Fibroblast of the conjunctiva (primary cell): Measurements from ENCODE around the gene MICB.
"Not testable (repeated sequence)": the region's sequence is repeated elsewhere in the genome, so short reads cannot be mapped to it uniquely, and the experiment has no call there.

Experiments
- DNase-seq: peaks from one replicate; pipeline ENCODE4 v3.0.0-alpha.2; 2010; ENCODE audit warnings: low read depth

Gene MICB

DNA sequence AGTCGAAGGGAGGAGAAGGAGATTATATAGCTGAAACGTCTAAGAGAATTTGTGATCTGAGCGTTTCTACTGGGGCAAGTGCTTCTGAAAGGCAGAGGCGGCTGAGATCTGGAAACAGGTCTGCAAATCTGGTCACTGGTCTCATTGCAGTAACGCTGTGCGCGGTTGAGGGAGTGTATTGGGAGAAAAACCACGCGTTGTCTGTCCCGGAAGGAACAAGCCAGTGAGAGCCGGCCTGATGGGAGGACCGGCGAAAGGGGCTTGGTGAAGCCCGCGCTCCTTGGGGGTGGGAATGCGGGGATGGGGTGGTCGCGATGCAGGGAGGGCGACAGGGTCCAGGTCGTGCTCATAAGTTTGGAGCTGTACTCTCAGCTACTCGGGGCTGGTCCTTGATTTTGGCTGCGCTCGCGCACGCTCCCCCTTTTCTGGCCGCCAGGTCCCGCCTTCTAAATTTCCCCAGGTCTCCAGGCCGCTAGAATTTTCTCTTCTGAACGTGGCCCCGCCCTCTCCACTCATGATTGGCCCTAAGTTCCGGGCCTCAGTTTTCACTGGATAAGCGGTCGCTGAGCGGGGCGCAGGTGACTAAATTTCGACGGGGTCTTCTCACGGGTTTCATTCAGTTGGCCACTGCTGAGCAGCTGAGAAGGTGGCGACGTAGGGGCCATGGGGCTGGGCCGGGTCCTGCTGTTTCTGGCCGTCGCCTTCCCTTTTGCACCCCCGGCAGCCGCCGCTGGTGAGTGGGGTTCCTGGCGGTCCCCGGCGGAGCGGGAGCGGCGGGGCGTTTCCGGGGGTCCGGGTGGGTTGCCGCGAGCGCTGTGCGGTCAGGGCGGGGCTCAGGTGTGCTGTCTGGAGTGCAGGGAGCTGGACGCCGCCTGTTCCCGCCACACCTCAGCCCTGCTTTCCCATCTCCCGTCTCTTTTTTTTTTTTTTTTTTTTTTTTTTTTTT lies at the start of gene MICB:
TSS of gene MICB (plus strand) at position 615 of the 946 bp plus-strand sequence. CDS start at position 664, 49 bp downstream.
- no peak for DNase-seq

DNA sequence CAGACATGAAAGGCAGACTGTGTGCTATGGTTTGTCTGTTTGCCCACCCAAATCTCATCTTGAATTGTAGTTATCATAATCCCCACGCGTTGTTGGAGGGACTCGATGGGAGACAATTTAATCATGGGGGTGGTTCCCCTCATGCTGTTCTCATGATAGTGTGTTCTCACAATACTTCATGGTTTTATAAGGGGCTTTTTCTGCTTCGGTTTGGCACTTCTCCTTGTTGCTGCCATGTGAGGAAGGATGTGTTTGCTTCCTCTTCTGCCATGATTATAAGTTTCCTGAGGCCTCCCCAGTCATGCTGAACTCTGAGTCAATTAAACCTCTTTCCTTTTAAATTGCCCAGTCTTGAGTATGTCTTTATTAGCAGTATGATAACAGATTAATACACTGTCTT lies 47.2 kb upstream of the MICB start:
- DNase-seq = no peak

DNA sequence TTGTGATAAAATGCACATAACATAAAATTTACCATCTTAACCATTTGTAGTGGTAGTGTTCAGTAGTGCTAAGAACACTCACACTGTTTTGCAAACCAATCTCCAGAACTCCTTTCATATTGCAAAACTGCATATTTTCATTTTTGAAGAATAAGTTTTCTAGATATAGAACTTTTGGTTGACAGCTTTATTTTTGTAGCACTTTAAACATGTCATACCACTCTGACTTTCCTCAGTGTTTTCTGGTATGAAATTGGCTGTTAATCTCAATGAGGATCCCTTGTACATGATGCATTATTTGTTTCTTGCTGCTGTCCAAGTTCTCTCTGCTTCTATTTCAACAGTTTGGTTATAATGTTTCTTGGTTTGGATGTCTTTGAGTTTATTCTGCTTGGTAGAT lies 45.1 kb upstream of the MICB start:
- DNase-seq = no peak

DNA sequence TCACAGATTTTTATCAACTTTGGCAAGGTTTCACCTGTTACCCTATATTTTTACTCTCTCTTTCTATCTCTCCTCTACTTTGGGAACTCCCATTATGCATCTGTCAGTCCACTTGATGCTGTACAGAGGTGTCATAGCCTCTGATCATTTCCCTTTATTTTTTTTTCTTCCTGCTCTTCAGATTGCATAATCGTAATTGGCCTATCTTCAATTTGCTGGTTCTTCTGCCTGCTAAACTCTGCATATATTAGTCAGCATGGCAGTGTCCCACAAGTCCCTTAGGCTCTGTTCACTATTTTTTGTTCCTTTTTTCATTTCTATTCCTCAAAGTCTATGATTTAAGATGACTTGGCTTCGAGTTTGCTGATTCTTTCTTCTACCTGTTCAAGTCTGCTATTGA lies 44.7 kb upstream of the MICB start:
- DNase-seq = no peak

DNA sequence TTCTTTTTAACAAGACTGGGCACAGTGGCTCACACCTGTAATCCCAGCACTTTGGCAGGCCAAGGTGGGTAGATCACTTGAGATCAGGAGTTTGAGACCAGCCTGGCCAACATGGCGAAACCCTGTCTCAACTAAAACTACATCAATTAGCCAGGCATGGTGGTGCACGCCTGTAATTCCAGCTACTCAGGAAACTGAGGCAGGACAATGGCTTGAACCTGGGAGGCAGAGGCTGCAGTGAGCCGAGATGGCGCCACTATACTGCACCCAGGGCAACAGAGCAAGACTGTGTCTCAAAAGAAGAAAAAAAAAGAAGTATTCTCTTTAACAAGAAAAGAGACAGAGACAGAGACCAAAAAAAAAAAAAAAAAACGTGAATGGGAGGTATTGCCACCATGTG lies 38.1 kb upstream of the MICB start:
- not testable (repeated sequence) for DNase-seq

DNA sequence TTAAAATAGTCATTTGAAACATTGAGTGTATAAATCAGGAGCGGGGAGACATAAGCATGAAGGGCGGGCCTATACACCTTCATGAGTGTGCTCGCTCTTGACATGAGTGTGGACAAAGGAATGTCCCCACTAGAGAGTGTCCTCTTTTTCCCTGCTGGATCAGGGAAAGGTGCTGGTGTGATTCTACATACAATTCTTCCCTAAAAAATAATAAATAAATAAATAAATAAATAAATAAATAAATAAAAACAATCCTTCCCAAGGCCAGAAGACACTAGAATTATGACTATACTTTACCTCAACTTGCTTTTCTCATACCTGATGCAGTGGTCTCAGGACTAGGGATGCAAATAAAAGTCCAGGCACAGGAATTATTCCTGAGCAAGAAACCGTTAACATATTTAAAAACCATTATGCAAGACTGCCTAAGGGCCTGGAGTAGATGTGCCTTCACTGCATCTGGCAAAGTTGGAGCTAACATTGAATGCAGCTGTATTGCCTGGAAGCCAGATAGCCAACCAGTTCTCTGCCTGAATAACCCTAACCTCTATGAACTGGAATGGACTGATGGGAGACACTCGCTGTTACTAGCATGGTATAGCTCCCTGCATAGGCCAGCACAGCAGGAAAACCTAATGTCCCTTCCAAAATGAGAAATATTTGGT lies 37.5 kb upstream of the MICB start:
- DNase-seq = no peak

DNA sequence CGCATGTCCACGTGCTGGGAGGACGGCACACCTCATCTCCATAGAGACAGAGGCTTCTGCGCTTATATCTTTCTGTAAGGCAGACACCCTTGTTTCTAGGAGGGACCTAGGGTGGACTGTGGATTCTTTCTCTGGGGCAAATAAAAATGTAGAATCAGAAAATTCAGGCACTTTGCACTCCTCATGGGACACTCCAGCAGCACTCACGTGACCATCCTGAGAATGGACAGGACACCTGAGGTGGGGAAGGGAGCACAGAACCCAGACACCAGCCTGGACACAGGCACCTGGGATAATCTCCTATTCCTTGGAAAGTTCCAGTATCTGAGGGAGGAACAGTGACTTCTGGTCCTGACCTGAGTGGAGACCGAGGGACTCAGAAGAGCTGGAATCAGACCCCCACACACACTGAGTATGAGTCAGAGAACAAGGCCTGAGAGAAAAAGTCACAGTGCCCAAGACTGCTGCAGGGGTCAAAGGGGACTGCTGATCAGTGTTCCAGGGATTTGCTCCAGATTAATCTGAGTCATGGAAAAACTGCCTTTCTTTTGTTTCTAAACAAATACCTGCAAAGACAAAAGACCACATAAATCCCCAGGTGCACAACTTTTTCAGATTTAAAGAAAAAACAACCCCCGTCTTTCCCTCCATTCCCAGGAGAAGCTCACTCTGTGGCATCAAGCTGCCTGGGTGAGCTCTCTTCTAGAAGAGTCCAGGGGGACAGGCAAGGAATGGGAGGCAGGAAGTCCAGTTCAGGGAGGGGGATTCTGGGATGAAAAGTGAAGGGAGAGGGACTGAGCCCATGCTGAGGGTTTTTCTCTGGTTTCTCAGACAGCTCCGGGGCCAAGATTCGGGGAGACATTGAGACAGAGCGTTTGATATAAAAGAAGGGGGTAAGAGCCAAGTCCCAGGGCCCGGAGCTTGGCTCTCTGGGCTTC lies 35.6 kb upstream of the MICB start:
- DNase-seq = no peak

DNA sequence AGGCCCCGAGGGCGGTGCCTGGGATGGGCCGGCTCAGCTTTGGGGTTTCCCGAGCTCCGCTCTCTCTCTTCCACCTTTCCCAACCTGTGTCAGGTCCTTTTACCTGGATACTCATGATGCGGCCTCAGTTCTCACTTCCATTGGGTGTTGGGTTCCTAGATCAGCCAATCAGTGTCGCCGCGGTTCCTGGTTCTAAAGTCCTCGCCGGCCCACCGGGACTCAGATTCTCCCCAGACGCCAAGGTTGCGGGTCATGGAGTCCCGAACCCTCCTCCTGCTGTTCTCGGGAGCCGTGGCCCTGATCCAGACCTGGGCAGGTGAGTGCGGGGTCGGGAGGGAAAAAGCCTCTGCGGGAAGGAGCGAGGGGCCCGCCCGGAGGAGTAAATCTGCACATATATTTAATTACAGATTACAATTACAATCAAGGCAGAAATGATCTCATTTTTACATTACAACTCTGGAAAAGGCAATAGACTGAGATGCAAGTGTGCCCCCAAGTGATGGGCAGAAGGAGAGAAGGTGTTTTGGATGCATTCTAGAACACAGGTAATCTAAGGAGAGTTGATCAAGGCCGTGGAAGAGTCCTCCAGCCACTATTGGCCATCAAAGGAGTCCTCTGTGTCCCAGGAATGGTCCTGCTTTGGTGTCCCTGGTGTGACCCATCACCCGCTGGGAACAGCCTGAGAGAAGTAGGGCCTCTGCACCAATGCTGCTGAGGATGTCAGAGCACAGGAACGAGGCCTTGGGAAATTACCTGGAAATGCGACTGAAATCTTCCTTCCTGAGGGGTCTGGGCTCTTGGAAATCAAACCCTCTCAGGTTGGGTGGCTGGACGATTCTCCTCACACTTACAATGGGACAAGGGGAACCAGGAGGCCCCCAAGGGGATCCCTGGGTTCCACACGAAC lies 34.7 kb upstream of the MICB start:
- DNase-seq = no peak

DNA sequence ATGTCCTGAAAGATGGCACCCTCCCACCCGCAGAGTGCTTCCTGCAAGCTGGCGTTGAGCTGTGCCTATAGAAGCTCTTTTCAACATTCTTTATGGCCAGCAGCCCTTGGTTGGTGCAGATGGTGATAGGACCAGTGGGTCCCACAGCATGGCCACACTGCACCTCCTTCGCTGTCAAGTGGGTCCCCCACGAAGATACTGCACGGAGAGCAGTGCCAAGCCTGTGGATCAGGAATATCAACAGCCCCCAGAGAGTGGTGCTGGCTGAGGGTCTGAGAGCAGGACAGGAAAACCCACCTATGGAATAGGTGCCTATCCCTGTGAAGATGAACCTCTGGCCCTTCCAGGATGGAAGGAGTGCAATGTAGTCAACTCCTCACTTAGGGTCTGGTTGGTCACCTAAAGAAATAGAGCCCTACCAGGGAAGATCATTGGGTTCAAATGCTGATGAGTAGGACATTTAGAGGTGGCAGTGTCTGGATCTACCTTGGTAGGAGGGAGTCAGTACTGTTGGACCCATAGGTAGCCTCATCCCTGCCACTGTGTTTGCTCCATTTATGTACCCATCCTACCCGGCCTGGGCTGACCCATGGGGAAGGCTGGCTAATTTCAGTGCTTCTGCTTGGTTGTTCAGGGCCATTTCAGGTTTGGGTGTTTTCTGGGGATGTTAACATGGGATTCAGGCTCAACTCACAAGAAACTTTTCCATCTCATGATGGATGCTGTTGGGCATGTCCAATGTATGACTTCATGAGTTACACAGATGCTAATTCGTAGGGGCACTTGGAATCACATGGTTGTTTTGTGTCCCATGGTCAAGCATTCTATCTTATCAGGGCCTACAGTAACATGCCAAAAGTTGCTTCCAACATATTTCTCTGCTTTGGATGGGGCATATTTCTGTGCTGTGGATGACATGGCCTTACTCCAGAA lies 33.4 kb upstream of the MICB start:
- no peak for DNase-seq

DNA sequence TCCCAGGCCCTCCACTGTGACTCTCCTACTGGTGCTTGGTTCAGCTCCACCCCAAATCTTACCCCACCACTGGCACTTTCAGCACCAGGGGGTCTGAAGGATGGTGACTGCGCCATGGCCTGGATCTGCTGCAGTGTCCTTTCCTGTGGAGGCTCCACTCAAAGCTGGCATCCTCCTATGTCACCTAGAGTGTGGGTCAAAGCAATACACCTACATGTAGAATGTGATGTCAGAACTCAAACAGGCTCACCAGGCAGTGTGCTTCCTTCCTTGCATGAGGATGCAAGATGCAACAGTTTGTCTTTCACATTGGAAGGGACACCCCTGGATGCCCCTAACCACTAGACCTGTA lies 32.8 kb upstream of the MICB start:
- no peak for DNase-seq

DNA sequence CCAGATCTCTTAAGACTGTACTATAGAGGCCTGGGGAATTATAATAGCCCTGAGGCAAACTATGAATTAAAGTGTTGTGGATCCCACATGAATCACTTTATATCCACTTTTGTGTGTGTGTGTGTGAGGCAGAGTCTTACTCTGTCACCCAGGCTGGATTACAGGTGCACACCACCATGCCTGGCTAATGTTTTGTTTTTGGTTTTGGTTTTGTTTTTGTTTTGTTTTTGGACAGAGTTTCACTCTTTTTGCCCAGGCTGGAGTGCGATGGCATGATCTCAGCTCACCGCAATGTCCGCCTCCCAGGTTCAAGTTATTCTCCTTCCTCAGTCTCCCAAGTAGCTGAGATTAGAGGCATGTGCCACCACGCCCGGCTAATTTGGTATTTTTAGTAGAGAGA lies 32.2 kb upstream of the MICB start:
- no peak for DNase-seq

DNA sequence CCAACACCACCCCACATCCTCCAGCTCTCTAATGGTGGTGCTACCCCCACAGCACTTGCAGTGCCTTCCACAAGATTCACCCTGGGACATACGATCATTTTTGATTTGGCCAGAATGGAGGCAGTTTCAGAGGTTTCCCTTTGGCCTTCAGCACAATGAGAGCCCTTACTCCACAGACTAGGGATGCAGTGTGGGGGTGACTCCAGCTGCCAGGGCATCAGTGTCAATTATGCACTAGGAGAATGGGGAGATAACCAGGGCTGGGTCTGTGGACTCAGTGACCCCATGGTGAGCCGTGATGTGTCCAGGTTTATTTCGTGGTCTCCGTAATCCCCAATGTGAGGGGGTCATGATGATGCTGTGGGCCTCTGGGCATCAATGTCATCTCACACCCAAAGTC lies 31.5 kb upstream of the MICB start:
- DNase-seq = no peak

DNA sequence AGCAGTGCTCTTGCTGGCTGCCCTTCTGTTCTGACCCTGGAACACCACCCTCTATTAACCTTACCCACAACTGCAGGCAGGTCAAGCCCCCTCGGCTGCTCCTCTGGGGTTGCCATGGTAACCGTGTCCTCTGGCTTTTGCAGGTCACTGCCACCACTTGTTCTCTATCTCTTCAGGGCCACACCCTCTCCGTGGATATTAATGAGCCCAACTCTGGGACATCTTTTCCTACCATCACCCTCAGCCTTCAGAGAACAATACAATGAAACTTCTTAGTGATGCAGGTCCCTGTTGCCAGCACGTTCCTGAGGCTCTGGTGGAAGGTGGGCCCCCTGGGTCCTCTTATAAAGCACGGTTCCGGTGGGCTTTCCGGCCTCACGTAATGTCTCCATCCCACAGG lies 30.8 kb upstream of the MICB start:
- DNase-seq = no peak

DNA sequence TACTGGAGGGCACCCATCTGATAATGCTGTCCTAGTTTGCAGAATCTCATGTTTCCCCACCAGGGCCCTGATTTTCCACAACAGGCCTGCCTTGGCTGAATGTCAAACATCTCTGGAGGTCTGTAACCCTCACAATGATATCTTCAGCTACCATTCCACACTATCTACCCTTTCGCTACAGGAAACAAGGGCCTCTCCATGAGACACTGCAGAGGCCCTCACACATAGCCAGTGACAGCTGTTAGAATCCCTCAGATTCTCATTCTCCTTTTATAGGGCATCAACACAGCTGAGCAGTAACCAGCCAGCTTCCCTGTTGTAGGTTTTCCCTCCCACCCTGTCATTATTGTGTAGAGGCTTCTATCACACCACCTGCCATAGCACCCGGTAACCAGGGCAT lies 29.6 kb upstream of the MICB start:
- DNase-seq = no peak

DNA sequence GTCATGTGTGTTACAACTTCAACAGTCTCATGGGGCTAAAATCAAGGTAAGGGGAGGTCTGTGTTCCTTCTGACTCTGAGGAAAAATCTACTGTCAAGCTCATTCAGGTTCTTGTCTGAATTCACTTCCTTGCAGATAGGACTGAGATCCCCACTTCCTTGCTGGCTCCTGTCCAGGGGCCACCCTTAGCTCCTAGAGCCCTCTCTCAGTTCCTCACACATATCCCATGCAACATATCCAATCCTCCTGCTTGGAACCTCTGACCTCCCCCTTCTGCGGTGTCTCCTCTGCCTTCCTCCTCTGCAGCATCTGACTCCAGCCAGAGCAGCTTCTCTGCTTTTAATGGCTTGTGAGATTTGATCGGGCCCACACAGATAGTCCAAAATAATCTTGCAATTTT lies 27.1 kb upstream of the MICB start:
- no peak for DNase-seq

DNA sequence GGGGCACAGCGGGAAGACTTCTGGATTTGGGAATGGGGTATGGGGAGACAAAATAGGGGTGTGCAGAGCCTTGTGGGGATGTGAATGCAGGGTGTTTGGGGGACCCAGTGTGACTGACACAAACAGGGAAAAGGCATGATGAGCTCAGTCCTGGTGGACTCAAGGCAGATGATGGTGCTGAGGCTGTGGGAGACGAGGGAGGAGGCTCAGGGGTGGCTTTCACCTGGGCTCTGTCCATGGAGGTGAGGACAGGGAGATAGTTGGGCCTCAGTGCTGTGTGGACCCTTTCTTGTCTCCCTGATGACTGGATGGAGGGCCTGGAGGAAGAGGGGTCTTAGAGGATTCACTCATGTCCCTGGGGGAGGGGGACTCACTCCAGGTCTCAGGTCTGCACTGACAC lies 26.2 kb upstream of the MICB start:
- DNase-seq = no peak

DNA sequence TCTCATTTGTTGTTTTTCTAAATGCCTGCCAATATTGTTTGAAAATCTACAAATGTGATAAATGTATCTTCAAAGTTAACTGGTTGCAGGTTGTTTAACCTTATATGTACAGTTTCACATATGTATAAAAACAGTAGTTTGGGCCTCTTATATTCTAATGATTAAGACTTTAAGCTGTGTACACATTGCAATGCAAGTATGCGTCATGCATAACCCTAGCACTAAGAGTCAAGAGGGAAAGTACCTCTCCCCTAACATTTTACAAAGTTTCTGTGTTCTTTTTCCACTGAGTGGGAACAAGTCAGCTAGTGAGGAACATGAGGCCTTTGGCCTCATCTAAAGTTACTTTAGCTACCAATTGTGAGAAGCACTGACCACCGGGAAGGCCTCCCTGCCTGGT lies 25.7 kb upstream of the MICB start:
- DNase-seq = no peak

DNA sequence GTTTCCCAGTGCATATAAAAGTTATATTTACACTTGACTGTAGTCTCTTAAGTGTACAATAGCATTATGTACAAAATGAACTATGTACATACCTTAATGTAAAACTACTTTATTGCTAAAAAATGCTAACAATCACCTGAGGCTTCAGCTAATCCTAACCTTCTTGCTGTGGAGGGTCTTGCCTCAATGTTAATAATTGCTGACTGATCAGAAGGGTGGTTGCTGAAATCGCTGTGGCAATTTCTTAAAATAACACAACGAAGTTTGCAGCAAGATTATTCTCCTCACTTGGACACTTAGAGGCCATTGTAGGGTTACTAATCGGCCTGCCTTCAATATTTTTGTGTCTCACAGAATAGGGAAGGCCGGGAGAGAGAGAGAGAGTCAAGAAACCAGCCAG lies 24.7 kb upstream of the MICB start:
- no peak for DNase-seq

DNA sequence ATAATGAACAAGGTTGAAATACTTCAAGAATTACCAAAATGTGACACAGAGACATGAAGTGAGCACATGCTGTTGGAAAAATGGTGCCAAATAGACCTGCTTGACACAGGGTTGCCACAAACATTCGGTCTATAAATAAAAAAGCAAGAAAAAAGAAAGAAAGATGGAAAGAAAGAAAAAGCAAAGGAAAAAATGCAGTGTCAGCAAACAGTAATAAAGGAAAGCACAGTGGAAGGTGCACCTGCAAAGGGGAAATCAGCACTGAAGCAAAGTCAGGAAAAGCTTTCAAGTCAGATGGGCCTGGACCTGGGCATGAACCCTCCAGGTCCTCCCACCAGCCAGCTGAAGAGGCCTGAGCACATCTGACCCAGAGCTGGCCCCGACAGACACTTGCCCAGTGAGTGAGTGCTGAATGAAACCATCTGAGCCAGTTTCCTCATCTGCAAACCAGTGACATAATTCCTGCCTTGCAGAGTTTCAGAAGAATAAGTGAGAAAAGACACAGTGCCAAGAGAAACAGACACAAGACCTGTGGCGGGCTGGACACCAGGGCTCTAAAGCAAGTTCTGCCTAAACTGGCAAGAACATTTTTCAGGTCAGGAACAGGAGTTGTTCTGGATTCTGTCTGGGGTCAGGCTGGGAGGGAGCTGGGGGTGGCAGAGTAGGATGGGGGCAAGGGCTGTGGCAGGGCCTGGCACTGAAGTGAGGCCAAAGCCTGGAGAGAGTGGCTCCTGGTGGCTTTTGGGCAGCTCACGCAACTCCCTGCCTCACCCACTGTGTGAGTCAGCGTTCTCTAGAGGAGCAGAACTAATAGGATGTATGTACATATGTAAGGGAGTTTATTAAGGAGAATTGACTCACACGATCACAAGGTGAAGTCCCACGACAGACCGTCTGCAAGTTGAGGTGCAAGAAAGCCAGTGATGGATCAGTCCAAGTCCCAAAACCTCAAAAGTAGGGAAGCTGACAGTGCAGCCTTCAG lies 23.9 kb upstream of the MICB start:
- no peak for DNase-seq
